Activated naive CD8-positive, alpha-beta T cell treated with anti-CD3 and anti-CD28 coated beads, Interleukin-2, amount 10 ng/mL, durations not matched to agents 7 days and 5 days (primary cell): ENCODE data around the gene SF3A2. TPM values are rescaled to one million over a fixed set of nuclear protein-coding genes. Genes with fewer than 3 reads are reported as not detected.

Experiments
- ATAC-seq: fragments of 150-1000 bp; cut with Tn5 transposase; one replicate; pipeline ENCODE4 v1.10.0; 2021; ENCODE audit warnings: low read depth, moderate library complexity
- POLR2A ChIA-PET: fragments of 350-600 bp; sonication (Branson Sonifier 250); formaldehyde crosslinking; loops from one replicate; lab custom pipeline; 2021; ENCODE audit warnings: antibody characterized with exemption; lab: Charles Lee
- DNase-seq: peaks from one replicate; pipeline ENCODE4 v3.0.0; 2021
- H3K27ac Mint-ChIP-seq: one replicate; pipeline ENCODE4 v1.8.0; 2022; ENCODE audit warnings: mild to moderate bottlenecking, mixed read lengths
- H3K27me3 Mint-ChIP-seq: one replicate; pipeline ENCODE4 v1.8.0; 2022; ENCODE audit warnings: mild to moderate bottlenecking, moderate library complexity, mixed read lengths
- H3K36me3 Mint-ChIP-seq: one replicate; pipeline ENCODE4 v1.8.0; 2021; ENCODE audit warnings: mild to moderate bottlenecking, mixed read lengths
- H3K4me1 Mint-ChIP-seq: one replicate; pipeline ENCODE4 v1.8.0; 2021; ENCODE audit warnings: mixed read lengths
- H3K4me3 Mint-ChIP-seq: one replicate; pipeline ENCODE4 v1.8.0; 2022; ENCODE audit warnings: mild to moderate bottlenecking, moderate library complexity, mixed read lengths
- H3K9me3 Mint-ChIP-seq: one replicate; pipeline ENCODE4 v1.8.0; 2021; ENCODE audit warnings: mixed read lengths
- total RNA-seq, 2 experiments: library from RNA; stranded (reverse); gene quantifications; one replicate each; pipeline ENCODE4 v1.2.3, GENCODE V29; 2021

Gene SF3A2
- total RNA-seq, 2 experiments from 2014 or later, result 171 TPM

- Mint-ChIP-seq H3K9me3 (no peaks in the 10 kb centered on the region), H3K4me3 (no peak overlapping the region), H3K36me3 (peaks cover 10% of the 10 kb centered on the region), H3K27ac (no peak overlapping the region), H3K27me3 (no peaks in the 10 kb centered on the region), H3K4me1 (peaks cover 3% of the 10 kb centered on the region)
- POLR2A ChIA-PET, result no interaction called here
- no peak for ATAC-seq
- DNase-seq, result no peak
Observed at GRCh38 chr19:2213799-2214198, 22.8 kb upstream of the SF3A2 start.

GRCh38 chr19:2214251-2214650, 22.4 kb upstream of the SF3A2 start:
- H3K4me3 Mint-ChIP-seq, result no peak overlapping the region
- DNase-seq (no peak), ATAC-seq (no peak)
- peaks cover 3% of the 10 kb centered on the region for H3K4me1 Mint-ChIP-seq
- no peaks in the 10 kb centered on the region for H3K27me3 Mint-ChIP-seq
- POLR2A ChIA-PET, result no interaction called here
- H3K9me3 Mint-ChIP-seq, result no peaks in the 10 kb centered on the region
- peaks cover 10% of the 10 kb centered on the region for H3K36me3 Mint-ChIP-seq
- H3K27ac Mint-ChIP-seq, result no peak overlapping the region

GRCh38 chr19:2215281-2215751, 21.3 kb upstream of the SF3A2 start:
- H3K9me3 Mint-ChIP-seq, result no peaks in the 10 kb centered on the region

GRCh38 chr19:2216361-2217225, 20.0 kb upstream of the SF3A2 start:
- Mint-ChIP-seq H3K4me3 (no peak overlapping the region), H3K27me3 (no peaks in the 10 kb centered on the region), H3K36me3 (peaks cover 9% of the 10 kb centered on the region), H3K9me3 (no peaks in the 10 kb centered on the region), H3K27ac (peak overlapping the region; percentile 45), H3K4me1 (peaks cover 3% of the 10 kb centered on the region)
- POLR2A ChIA-PET, result interaction anchor here (0.5 to 0.6 kb wide), 2 partner anchors 132 to 1175 kb away, joined by 3 to 5 read pairs; no protein-coding TSS in a partner anchor
- ATAC-seq, result no peak
- no peak for DNase-seq

More at GRCh38 chr19:2215281-2215751, 21.3 kb upstream of the SF3A2 start:
- Mint-ChIP-seq H3K27ac (no peak overlapping the region), H3K27me3 (no peaks in the 10 kb centered on the region), H3K4me3 (no peak overlapping the region), H3K4me1 (peaks cover 3% of the 10 kb centered on the region), H3K36me3 (peaks cover 10% of the 10 kb centered on the region)
- ATAC-seq (no peak), DNase-seq (no peak)
- POLR2A ChIA-PET, result no interaction called here

- POLR2A ChIA-PET, result no interaction called here
Observed at GRCh38 chr19:2217591-2217990, 19.0 kb upstream of the SF3A2 start.

GRCh38 chr19:2219726-2220125, 16.9 kb upstream of the SF3A2 start:
- Mint-ChIP-seq H3K27ac (no peak overlapping the region), H3K9me3 (no peaks in the 10 kb centered on the region), H3K4me1 (peaks cover 6% of the 10 kb centered on the region), H3K36me3 (peaks cover 7% of the 10 kb centered on the region), H3K27me3 (no peaks in the 10 kb centered on the region), H3K4me3 (no peak overlapping the region)
- POLR2A ChIA-PET, result no interaction called here
- DNase-seq (no peak), ATAC-seq (no peak)

More at GRCh38 chr19:2217591-2217990, 19.0 kb upstream of the SF3A2 start:
- Mint-ChIP-seq H3K9me3 (no peaks in the 10 kb centered on the region), H3K4me3 (no peak overlapping the region), H3K4me1 (peaks cover 3% of the 10 kb centered on the region), H3K27me3 (no peaks in the 10 kb centered on the region), H3K27ac (no peak overlapping the region), H3K36me3 (peaks cover 8% of the 10 kb centered on the region)
- ATAC-seq (no peak), DNase-seq (no peak)

GRCh38 chr19:2221250-2221831, 15.3 kb upstream of the SF3A2 start:
- no peak overlapping the region for H3K27ac Mint-ChIP-seq
- H3K4me3 Mint-ChIP-seq, result no peak overlapping the region

GRCh38 chr19:2221918-2222317, 14.7 kb upstream of the SF3A2 start:
- Mint-ChIP-seq H3K27ac (no peak overlapping the region), H3K27me3 (no peaks in the 10 kb centered on the region), H3K36me3 (peaks cover 8% of the 10 kb centered on the region), H3K4me3 (no peak overlapping the region), H3K9me3 (no peaks in the 10 kb centered on the region), H3K4me1 (peaks cover 6% of the 10 kb centered on the region)
- DNase-seq (no peak), ATAC-seq (no peak)
- POLR2A ChIA-PET, result no interaction called here

More at GRCh38 chr19:2221250-2221831, 15.3 kb upstream of the SF3A2 start:
- Mint-ChIP-seq H3K27me3 (no peaks in the 10 kb centered on the region), H3K36me3 (peaks cover 9% of the 10 kb centered on the region), H3K9me3 (no peaks in the 10 kb centered on the region), H3K4me1 (peaks cover 6% of the 10 kb centered on the region)
- POLR2A ChIA-PET, result no interaction called here
- ATAC-seq, result no peak
- DNase-seq, result no peak

GRCh38 chr19:2223391-2223790, 13.2 kb upstream of the SF3A2 start:
- Mint-ChIP-seq H3K27ac (no peak overlapping the region), H3K36me3 (peaks cover 5% of the 10 kb centered on the region), H3K27me3 (no peaks in the 10 kb centered on the region), H3K4me1 (peaks cover 6% of the 10 kb centered on the region), H3K4me3 (no peak overlapping the region), H3K9me3 (no peaks in the 10 kb centered on the region)
- no peak for ATAC-seq
- POLR2A ChIA-PET, result no interaction called here
- no peak for DNase-seq

- Mint-ChIP-seq H3K27ac (peak overlapping the region; percentile 70), H3K4me3 (no peak overlapping the region), H3K27me3 (no peaks in the 10 kb centered on the region), H3K9me3 (no peaks in the 10 kb centered on the region), H3K4me1 (peaks cover 6% of the 10 kb centered on the region), H3K36me3 (peaks cover 7% of the 10 kb centered on the region)
- POLR2A ChIA-PET, result no interaction called here
- DNase-seq, result no peak
- ATAC-seq, result peak; percentile 68
Observed at GRCh38 chr19:2223959-2224358, 12.7 kb upstream of the SF3A2 start.

- H3K36me3 Mint-ChIP-seq, result peaks cover 7% of the 10 kb centered on the region
- no peaks in the 10 kb centered on the region for H3K27me3 Mint-ChIP-seq
- POLR2A ChIA-PET, result no interaction called here
- H3K27ac Mint-ChIP-seq, result no peak overlapping the region
- H3K9me3 Mint-ChIP-seq, result no peaks in the 10 kb centered on the region
- H3K4me3 Mint-ChIP-seq, result no peak overlapping the region
- DNase-seq (no peak), ATAC-seq (no peak)
- H3K4me1 Mint-ChIP-seq, result peaks cover 6% of the 10 kb centered on the region
Observed at GRCh38 chr19:2224754-2225349, 11.8 kb upstream of the SF3A2 start.

GRCh38 chr19:2225415-2226050, 11.1 kb upstream of the SF3A2 start:
- no peak for ATAC-seq
- no peaks in the 10 kb centered on the region for H3K9me3 Mint-ChIP-seq
- H3K4me1 Mint-ChIP-seq, result peaks cover 6% of the 10 kb centered on the region
- POLR2A ChIA-PET, result no interaction called here
- H3K36me3 Mint-ChIP-seq, result peaks cover 7% of the 10 kb centered on the region
- no peaks in the 10 kb centered on the region for H3K27me3 Mint-ChIP-seq
- H3K4me3 Mint-ChIP-seq, result no peak overlapping the region
- no peak for DNase-seq
- no peak overlapping the region for H3K27ac Mint-ChIP-seq
